GM12878 (cell line): ENCODE results near the gene DBN1. TPM values are rescaled to one million over a fixed set of nuclear protein-coding genes. Genes with fewer than 3 reads are reported as not detected.

Source experiments
- ATAC-seq: fragments of 200-7000 bp; cut with Tn5 transposase; 3 replicates; pipeline ENCODE4 v1.9.1; 2020; ENCODE audit warnings: mild to moderate bottlenecking, moderate library complexity
- BruUV-seq: library from RNA; stranded (reverse); fragments of 400-500 nt; replicated peaks from 2 replicates; lab custom pipeline; 2021; lab: Mats Ljungman, UMichigan
- CTCF ChIA-PET: fragments of 300-600 bp; sonication (Branson Sonifier 250); formaldehyde crosslinking; extraction: SDS; loops from one replicate; lab custom pipeline; 2021; ENCODE audit warnings: inconsistent platforms; lab: Yijun Ruan, JAX
- POLR2A ChIA-PET: fragments of 350-600 bp; formaldehyde crosslinking; extraction: SDS; loops from one replicate; lab custom pipeline; 2021; ENCODE audit warnings: inconsistent platforms; lab: Charles Lee
- RAD21 ChIA-PET: fragments of 300-600 bp; sonication (Branson Sonifier 250); formaldehyde crosslinking; loops from one replicate; lab custom pipeline; 2023; ENCODE audit warnings: antibody characterized with exemption; ENCODE audit not compliant: unreplicated experiment; lab: Charles Lee
- SMC1A ChIA-PET: fragments of 300-600 bp; sonication (Branson Sonifier 250); formaldehyde crosslinking; loops from one replicate; lab custom pipeline; 2023; ENCODE audit not compliant: unreplicated experiment, uncharacterized antibody; lab: Charles Lee
- DNase-seq: peaks from one replicate; pipeline ENCODE4 v3.0.0-alpha.2; 2011; ENCODE audit warnings: low read depth, low spot score
- FAIRE-seq: peaks from 3 replicates; lab custom pipeline; 2011; peaks lifted over from hg19 to GRCh38; lab: Jason Lieb, UNC
- H2AFZ ChIP-seq: 2 replicates; pipeline ENCODE4 v1.6.0; 2011; ENCODE audit warnings: low read depth, low read length, control low read depth; ENCODE audit not compliant: control insufficient read depth
- H3K27ac ChIP-seq: 2 replicates; pipeline ENCODE4 v1.5.1; 2011; ENCODE audit warnings: control low read depth; ENCODE audit not compliant: control insufficient read depth, insufficient read depth
- H3K27me3 ChIP-seq, 2 experiments: replicated peaks in 1 of 2; 2 replicates each; pipeline versions ENCODE4 v1.6.0 to v1.6.1; 2011; ENCODE audit warnings: low read length in 1 of 2; ENCODE audit not compliant: control insufficient read depth in 2 of 2, insufficient read depth in 2 of 2
- H3K36me3 ChIP-seq, 2 experiments: 2 replicates each; pipeline ENCODE4 v1.5.1; 2011; ENCODE audit warnings: low read length in 1 of 2; ENCODE audit not compliant: control insufficient read depth in 2 of 2, insufficient read depth in 2 of 2
- H3K4me1 ChIP-seq: 2 replicates; pipeline ENCODE4 v1.6.1; 2011; ENCODE audit warnings: mild to moderate bottlenecking, low read length, moderate library complexity, mixed read lengths; ENCODE audit not compliant: control insufficient read depth, insufficient read depth
- H3K4me2 ChIP-seq: 2 replicates; pipeline ENCODE4 v1.6.0; 2011; ENCODE audit warnings: control low read depth; ENCODE audit not compliant: control insufficient read depth, insufficient read depth
- H3K4me3 ChIP-seq: fragments of 200-600 bp; sonication (generic); 2 replicates; pipeline ENCODE4 v1.5.1; 2016
- H3K79me2 ChIP-seq: 2 replicates; pipeline ENCODE4 v1.6.0; 2011; ENCODE audit warnings: low read length; ENCODE audit not compliant: control insufficient read depth, insufficient read depth
- H3K9ac ChIP-seq: 2 replicates; pipeline ENCODE4 v1.8.0; 2011; ENCODE audit warnings: low read length, control low read depth, mixed read lengths; ENCODE audit not compliant: control insufficient read depth, insufficient read depth
- H3K9me3 ChIP-seq: replicated peaks from 3 replicates; pipeline ENCODE4 v1.5.1; 2011; ENCODE audit warnings: mild to moderate bottlenecking, low read length; ENCODE audit not compliant: control insufficient read depth, insufficient read depth
- H4K20me1 ChIP-seq: 2 replicates; pipeline ENCODE4 v1.6.0; 2011; ENCODE audit not compliant: control insufficient read depth, insufficient read depth
- BCL11A ChIP-seq: IDR thresholded peaks from 2 replicates; pipeline ENCODE4 v1.6.1; 2011; ENCODE audit warnings: low read depth, low read length
- BHLHE40 ChIP-seq, 2 experiments: fragments of 450-650 bp in 1 of 2; IDR thresholded peaks; 2 replicates each; pipeline ENCODE4 v1.6.1; 2011 to 2017; ENCODE audit warnings: low read depth in 2 of 2, borderline replicate concordance in 1 of 2, improper control_type of control experiment in 1 of 2, low read length in 1 of 2, mild to moderate bottlenecking in 1 of 2
- CREM ChIP-seq: IDR thresholded peaks from 2 replicates; pipeline ENCODE4 v1.6.1; 2014; ENCODE audit warnings: antibody characterized with exemption, low read depth
- DPF2 ChIP-seq: fragments of 450-650 bp; IDR thresholded peaks from 2 replicates; pipeline ENCODE4 v1.6.1; 2017; ENCODE audit warnings: mild to moderate bottlenecking
- EED ChIP-seq: sonication (generic); IDR thresholded peaks from 2 replicates; pipeline ENCODE4 v1.6.1; 2016; ENCODE audit warnings: antibody characterized with exemption, low read depth
- EGR1 ChIP-seq, 2 experiments: IDR thresholded peaks; 1 replicate in 1 of 2; 2 replicates in 1 of 2; pipeline ENCODE4 v1.6.1; 2011 to 2012; ENCODE audit warnings: low read depth in 2 of 2, low read length in 2 of 2, borderline replicate concordance in 1 of 2, mild to moderate bottlenecking in 1 of 2, moderate library complexity in 1 of 2
- ETV6 ChIP-seq, 2 experiments: fragments of 450-650 bp in 1 of 2; IDR thresholded peaks in 1 of 2; conservative IDR thresholded peaks in 1 of 2; 2 replicates each; pipeline ENCODE4 v1.6.1; 2014; ENCODE audit warnings: antibody characterized with exemption in 1 of 2, borderline replicate concordance in 1 of 2, low read depth in 1 of 2, mild to moderate bottlenecking in 1 of 2, moderate library complexity in 1 of 2
- HDAC2 ChIP-seq: fragments of 200-600 bp; sonication (generic); IDR thresholded peaks from 2 replicates; pipeline ENCODE4 v1.6.1; 2017
- HDGF ChIP-seq: fragments of 450-650 bp; IDR thresholded peaks from 2 replicates; pipeline ENCODE4 v1.6.1; 2016; ENCODE audit warnings: antibody characterized with exemption
- JUNB ChIP-seq: IDR thresholded peaks from 2 replicates; pipeline ENCODE4 v1.6.1; 2016; ENCODE audit warnings: antibody characterized with exemption, mild to moderate bottlenecking
- MTA3 ChIP-seq: IDR thresholded peaks from 2 replicates; pipeline ENCODE4 v1.6.1; 2012; ENCODE audit warnings: low read length, inconsistent platforms, borderline replicate concordance
- NFYA ChIP-seq: IDR thresholded peaks from 2 replicates; pipeline ENCODE4 v1.6.1; 2011; ENCODE audit warnings: low read depth, mild to moderate bottlenecking, low read length, improper control_type of control experiment, borderline replicate concordance
- NR2C1 ChIP-seq: fragments of 450-650 bp; IDR thresholded peaks from 2 replicates; pipeline ENCODE4 v1.6.1; 2017; ENCODE audit warnings: antibody characterized with exemption, mild to moderate bottlenecking, moderate library complexity
- PAX8 ChIP-seq: fragments of 450-650 bp; IDR thresholded peaks from 2 replicates; pipeline ENCODE4 v1.6.1; 2017; ENCODE audit warnings: mild to moderate bottlenecking, moderate library complexity
- RELB ChIP-seq: fragments of 450-650 bp; IDR thresholded peaks from 2 replicates; pipeline ENCODE4 v1.6.1; 2017; ENCODE audit warnings: low read depth, mild to moderate bottlenecking, moderate library complexity
- RFX5 ChIP-seq: IDR thresholded peaks from 2 replicates; pipeline ENCODE4 v1.6.1; 2011; ENCODE audit warnings: low read depth, low read length, improper control_type of control experiment
- SIN3A ChIP-seq: IDR thresholded peaks from 2 replicates; pipeline ENCODE4 v1.6.1; 2012; ENCODE audit warnings: low read depth, low read length, improper control_type of control experiment
- SREBF1 ChIP-seq: IDR thresholded peaks from 2 replicates; pipeline ENCODE4 v1.6.1; 2012; ENCODE audit warnings: mild to moderate bottlenecking, low read length
- SREBF2 ChIP-seq: IDR thresholded peaks from 2 replicates; pipeline ENCODE4 v1.6.1; 2012; ENCODE audit warnings: mild to moderate bottlenecking, low read length
- STAT3 ChIP-seq: IDR thresholded peaks from 2 replicates; pipeline ENCODE4 v1.6.1; 2011; ENCODE audit warnings: low read depth, low read length, improper control_type of control experiment
- WRNIP1 ChIP-seq: IDR thresholded peaks from 2 replicates; pipeline ENCODE4 v1.6.1; 2011; ENCODE audit warnings: low read depth, low read length, improper control_type of control experiment, borderline replicate concordance
- WGBS: methylation state at CpG from one replicate; pipeline ENCODE4 v1.1.6; 2016; ENCODE audit warnings: low lambda C conversion rate; ENCODE audit not compliant: insufficient replicate concordance, insufficient coverage; ENCODE audit errors: missing lambda C conversion rate; 5-methylcytosine and 5-hydroxymethylcytosine counted together
- in situ Hi-C: fragments of 300-500 bp; cut with MboI; formaldehyde crosslinking; loops from 9 replicates; pipeline ENCODE4 v1.14.3; 2018; ENCODE audit warnings: mixed read lengths
- intact Hi-C: fragments of 100-400 bp; cut with micrococcal nuclease; formaldehyde crosslinking; loops from one replicate; pipeline ENCODE4 v1.14.2; 2022; ENCODE audit not compliant: unreplicated experiment
- polyA plus RNA-seq, 11 experiments: library from polyadenylated mRNA; depleted of rRNA in 4 of 11; unstranded in 6 of 11; stranded (reverse) in 5 of 11; fragments of >200 nt; fragmentation: Nextera tagmentation in 4 of 11; fragmentation: Illumina TruSeq in 1 of 11; extraction: Ambion mirVana in 4 of 11; extraction: Trizol in 1 of 11; gene quantifications; 1 replicate in 1 of 11; 2 replicates in 10 of 11; pipeline versions ENCODE4 v1.2.1 to v1.2.3, GENCODE V29; 2011 to 2016; ENCODE audit warnings: inconsistent platforms in 2 of 11, missing spikeins in 2 of 11, low read depth in 1 of 11
- total RNA-seq, 4 experiments: library from RNA; depleted of rRNA in 3 of 4; stranded (reverse); fragments of >200 nt in 3 of 4; fragmentation: Illumina TruSeq in 1 of 4; extraction: Trizol in 1 of 4; gene quantifications; 2 replicates each; pipeline versions ENCODE4 v1.2.1 to v1.2.3, GENCODE V29; 2013 to 2021

The DBN1 gene
- total and polyA plus RNA-seq, 10 of the 15 experiments (the other 5 are each of a cell fraction or from before 2014, with no cell fraction given) = 0.18 to 81.0 (median 27.9) TPM

- TF ChIP-seq BCL11A (no peak), WRNIP1 (no peak), BHLHE40 (IDR thresholded peaks at IDR 0.05; ENCODE audit: borderline replicate concordance in 1 of 2, low read depth in 2 of 2, low read length in 1 of 2) (peak; percentile 32 to 62; a peak in 2 of 4 replicates), CREM (peak; percentile 12; the same call in 1 of the 2 replicates)
These were observed 43.1 kb downstream of the DBN1 start (continued) for GRCh38 chr5:177430140-177430951.

GRCh38 chr5:177429248-177430040 lies 44.0 kb downstream of the DBN1 start:
- Histone ChIP-seq H3K4me2 (peak overlapping the region; percentile 65), H3K27ac (peak overlapping the region; percentile 94), H3K9me3 (no peaks in the 10 kb centered on the region), H3K27me3 (no peaks in the 10 kb centered on the region), H3K4me3 (peak overlapping the region; percentile 83), H2AFZ (no peak overlapping the region), H3K4me1 (peaks cover 56% of the 10 kb centered on the region), H3K9ac (peak overlapping the region; percentile 93), H3K79me2 (peaks cover 58% of the 10 kb centered on the region), H3K36me3 (peaks cover 16 to 23% of the 10 kb centered on the region in 2 experiments; a peak in 3 of 4 replicates), H4K20me1 (no peaks in the 10 kb centered on the region)
- 11% methylated on average over 6 of the region's 6 CpGs for WGBS
- DNase-seq = peak; percentile 72
- ChIA-PET POLR2A (interaction anchor here (0.6 to 13.4 kb wide), 19 partner anchors 9 to 167 kb away, joined by 3 to 358 read pairs (median 4); partner anchors contain the start of genes DDX41, F12, PDLIM7 and PFN3), SMC1A (interaction anchor here (0.6 to 7.5 kb wide), 16 partner anchors 11 to 312 kb away, joined by 3 to 73 read pairs (median 4); partner anchors contain the start of genes PFN3 and PRR7), CTCF (interaction anchor here (0.6 to 13.2 kb wide), 14 partner anchors 15 to 392 kb away, joined by 3 to 188 read pairs (median 4); partner anchors contain the start of genes PFN3 and PRR7), RAD21 (interaction anchor here (0.6 to 11.0 kb wide), 12 partner anchors 15 to 112 kb away, joined by 3 to 288 read pairs (median 5); partner anchors contain the start of genes DOK3, F12 and PRR7)
- peak; percentile 23 for ATAC-seq
- in situ Hi-C loops (no loop called here), intact Hi-C loops (loop anchor here (2.0 kb wide), 1 partner anchor 19 kb away; no protein-coding TSS in a partner anchor)
- no TSS peak for BruUV-seq
- FAIRE-seq = peak; percentile 80
- TF ChIP-seq JUNB (no peak), MTA3 (no peak), ETV6 (conservative IDR thresholded peaks at IDR 0.05 in 1 of 2, IDR thresholded peaks at IDR 0.05 in 1 of 2; ENCODE audit: borderline replicate concordance in 1 of 2, low read depth in 1 of 2) (no peak), RFX5 (no peak), HDGF (peak; percentile 99; the same call in 1 of the 2 replicates), PAX8 (no peak), NFYA (no peak), DPF2 (peak; percentile 64; the same call in 1 of the 2 replicates), SREBF1 (no peak), STAT3 (no peak), RELB (peak; percentile 37), HDAC2 (no peak), EED (peak; percentile 45; the same call in 1 of the 2 replicates), EGR1 (IDR thresholded peaks at IDR 0.05; ENCODE audit: borderline replicate concordance in 1 of 2, low read depth in 2 of 2, low read length in 2 of 2) (peak in 1 of 2 experiments; percentile 80; a peak in 2 of 3 replicates), SREBF2 (no peak), NR2C1 (no peak), SIN3A (no peak)
